Neural crest cell (in vitro differentiated cells): Measurements from ENCODE around the gene WBP1. TPM values are rescaled to one million over a fixed set of nuclear protein-coding genes. Genes with fewer than 3 reads are reported as not detected.
A peak's percentile ranks its signal among the peaks of the same experiment; 100 is the strongest.

Experiments used
- DNase-seq: peaks from one replicate; pipeline ENCODE4 v3.0.0; 2021; ENCODE audit warnings: low read depth, mixed read lengths, low spot score
- H3K27ac Mint-ChIP-seq: one replicate; pipeline ENCODE4 v1.8.0; 2021; ENCODE audit warnings: mild to moderate bottlenecking, mixed read lengths; ENCODE audit not compliant: unreplicated experiment
- H3K27me3 Mint-ChIP-seq: 2 replicates; pipeline ENCODE4 v1.8.0; 2021; ENCODE audit warnings: low read depth, mild to moderate bottlenecking, mixed read lengths
- H3K36me3 Mint-ChIP-seq: 2 replicates; pipeline ENCODE4 v1.8.0; 2021; ENCODE audit warnings: low read depth, mild to moderate bottlenecking, mixed read lengths
- H3K4me1 Mint-ChIP-seq: 2 replicates; pipeline ENCODE4 v1.8.0; 2021; ENCODE audit warnings: mixed read lengths
- H3K4me3 Mint-ChIP-seq: one replicate; pipeline ENCODE4 v1.8.0; 2021; ENCODE audit warnings: mild to moderate bottlenecking, mixed read lengths
- H3K9me3 Mint-ChIP-seq: 2 replicates; pipeline ENCODE4 v1.8.0; 2021; ENCODE audit warnings: mixed read lengths
- CTCF ChIP-seq: fragments of 200-600 bp; sonication (generic); conservative IDR thresholded peaks from 2 replicates; pipeline ENCODE4 v1.5.0; 2021; ENCODE audit warnings: antibody characterized with exemption, mild to moderate bottlenecking
- total RNA-seq: library from RNA; stranded (reverse); gene quantifications from 2 replicates; pipeline ENCODE4 v1.2.1, GENCODE V29; 2021

The WBP1 gene
- total RNA-seq, 1 donor from 2014 or later = 86.7 TPM

GRCh38 chr2:74507926-74508520 lies 49.8 kb downstream of the WBP1 start:
- Mint-ChIP-seq H3K9me3 (peaks cover 3% of the 10 kb centered on the region), H3K4me3 (peak overlapping the region; percentile 99), H3K27me3 (peaks cover 91% of the 10 kb centered on the region), H3K27ac (peak overlapping the region; percentile 100), H3K4me1 (peaks cover 30% of the 10 kb centered on the region), H3K36me3 (peaks cover 21% of the 10 kb centered on the region)
- no peak for TF ChIP-seq CTCF
- DNase-seq = no peak

DNA sequence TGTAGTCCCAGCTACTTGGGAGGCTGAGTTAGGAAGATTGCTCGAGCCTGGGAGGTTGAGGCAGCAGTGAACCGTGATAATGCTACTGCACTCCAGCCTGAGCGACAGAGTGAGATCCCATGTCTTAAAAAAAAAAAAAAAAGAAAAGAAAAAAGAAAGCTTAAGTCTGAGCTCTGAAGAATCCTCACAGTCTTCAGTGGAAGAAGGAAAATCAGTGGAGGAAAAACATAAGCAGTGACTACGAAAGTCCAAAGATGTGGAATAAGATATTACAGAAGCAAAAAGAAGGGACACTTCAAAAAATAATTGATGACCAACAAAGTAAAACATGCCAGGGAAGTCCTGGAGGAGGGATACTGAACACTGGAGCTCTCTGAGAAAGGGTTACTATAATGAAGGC lies 52.0 kb downstream of the WBP1 start:
- no peak for TF ChIP-seq CTCF
- Mint-ChIP-seq H3K4me3 (peak overlapping the region; percentile 44), H3K27me3 (peaks cover 86% of the 10 kb centered on the region), H3K36me3 (peaks cover 10% of the 10 kb centered on the region), H3K9me3 (peaks cover 3% of the 10 kb centered on the region), H3K27ac (no peak overlapping the region), H3K4me1 (peaks cover 26% of the 10 kb centered on the region)
- DNase-seq = no peak

Other genes with a start within 250 kb of the WBP1 start
- gene SLC4A5, start 115.0 kb upstream of the WBP1 start, total RNA-seq = 1.3 and 3.0 TPM in 2 replicates
- gene DCTN1, start 78.1 kb upstream of the WBP1 start, total RNA-seq = 198 and 202 TPM in 2 replicates
- gene C2orf81, start 36.8 kb upstream of the WBP1 start, total RNA-seq = 7.3 and 7.9 TPM in 2 replicates
- 56.9 and 57.8 TPM in 2 replicates for gene WDR54, start 36.7 kb upstream of the WBP1 start, total RNA-seq
- gene RTKN, start 16.5 kb upstream of the WBP1 start, total RNA-seq = 61.2 and 62.0 TPM in 2 replicates
- 31.3 and 33.1 TPM in 2 replicates for gene INO80B, start 3.4 kb upstream of the WBP1 start, total RNA-seq
- 53.7 and 56.1 TPM in 2 replicates for gene MOGS, start 6.9 kb downstream of the WBP1 start, total RNA-seq
- gene MRPL53, start 14.2 kb downstream of the WBP1 start, total RNA-seq = 72.4 and 74.6 TPM in 2 replicates
- gene CCDC142, start 24.6 kb downstream of the WBP1 start, total RNA-seq = 34.7 and 35.0 TPM in 2 replicates
- gene TTC31, start 24.6 kb downstream of the WBP1 start, total RNA-seq = 29.6 and 31.6 TPM in 2 replicates
- 0.28 TPM in 1 of 2 replicates, not detected in the other for gene LBX2, start 41.2 kb downstream of the WBP1 start, total RNA-seq
- 25.4 and 30.0 TPM in 2 replicates for gene PCGF1, start 49.3 kb downstream of the WBP1 start, total RNA-seq
- gene TLX2, start 56.0 kb downstream of the WBP1 start, total RNA-seq = not detected in 2 replicates
- 0.49 and 0.77 TPM in 2 replicates for gene DQX1, start 67.8 kb downstream of the WBP1 start, total RNA-seq
- 110 and 113 TPM in 2 replicates for gene AUP1, start 71.3 kb downstream of the WBP1 start, total RNA-seq
- 44.7 and 45.4 TPM in 2 replicates for gene HTRA2, start 71.5 kb downstream of the WBP1 start, total RNA-seq
- 28.3 and 30.2 TPM in 2 replicates for gene LOXL3, start 95.5 kb downstream of the WBP1 start, total RNA-seq
- gene DOK1, start 96.3 kb downstream of the WBP1 start, total RNA-seq = 22.4 TPM in 2 replicates
- 0.45 and 0.77 TPM in 2 replicates for gene M1AP, start 189.9 kb downstream of the WBP1 start, total RNA-seq
- 11.0 and 12.4 TPM in 2 replicates for gene SEMA4F, start 195.8 kb downstream of the WBP1 start, total RNA-seq